GM23338 (cell line): ENCODE results near the gene SRP68.

Experiments used
- CTCF ChIP-seq, 2 experiments: fragments of 200-600 bp in 1 of 2; sonication (generic) in 1 of 2; conservative IDR thresholded peaks; 2 replicates each; pipeline versions ENCODE4 v1.5.1 to v1.6.1; 2016 to 2017; ENCODE audit warnings: antibody characterized with exemption in 2 of 2, low read depth in 2 of 2, mild to moderate bottlenecking in 2 of 2, moderate library complexity in 1 of 2
- POLR2AphosphoS5 ChIP-seq: IDR thresholded peaks from 2 replicates; pipeline ENCODE4 v1.6.1; 2016; ENCODE audit warnings: antibody characterized with exemption, low read depth
- TF ChIP-seq, protein P1 (sequence below): IDR thresholded peaks from one replicate; pipeline ENCODE4 v1.6.1; 2018; ENCODE audit warnings: antibody characterized with exemption; ENCODE audit not compliant: unreplicated experiment

DNA sequence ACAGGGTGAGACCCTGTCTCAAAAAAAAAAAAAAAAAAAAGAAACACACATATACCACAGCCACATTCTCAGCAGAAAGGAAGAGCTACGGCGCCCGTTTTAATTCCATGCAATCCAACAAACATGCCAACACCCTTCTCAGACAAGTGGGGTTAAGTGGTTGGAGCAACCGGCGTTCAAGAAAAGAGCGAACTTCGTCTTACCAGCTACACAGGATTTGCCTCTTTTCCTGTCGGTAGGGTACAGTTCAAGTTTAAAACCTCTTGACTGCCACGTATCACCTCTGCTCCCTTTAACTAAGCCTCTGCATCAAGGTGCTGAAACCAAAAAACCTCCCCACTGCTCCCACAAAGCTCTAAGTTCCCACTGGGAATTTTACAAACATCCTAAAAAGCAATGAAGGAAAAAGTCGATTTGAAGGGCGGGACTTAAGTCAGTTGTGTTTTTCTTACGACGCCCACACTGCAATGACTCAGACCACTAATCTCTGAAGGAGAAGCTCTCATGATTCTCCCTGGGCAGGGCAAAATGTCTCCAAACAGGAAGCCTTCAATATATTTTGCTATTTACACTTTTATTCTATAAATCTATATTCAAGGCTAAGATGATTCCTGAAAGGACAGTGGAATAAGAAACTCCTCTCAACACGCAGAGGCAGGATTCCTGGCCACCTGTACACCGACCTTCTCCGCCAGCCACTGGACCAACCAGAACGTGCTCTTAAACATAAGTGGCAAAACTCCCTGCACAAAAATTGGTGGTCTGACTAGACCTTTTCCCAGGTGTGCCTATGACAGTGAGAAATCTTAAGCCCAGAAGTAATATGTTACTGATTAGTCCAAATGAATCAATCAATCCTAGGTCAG is 18.8 kb downstream of the SRP68 start:
- TF ChIP-seq CTCF (conservative IDR thresholded peaks at IDR 0.05; ENCODE audit: low read depth in 2 of 2) (no peak), POLR2AphosphoS5 (no peak)
- TF ChIP-seq, protein P1, sequence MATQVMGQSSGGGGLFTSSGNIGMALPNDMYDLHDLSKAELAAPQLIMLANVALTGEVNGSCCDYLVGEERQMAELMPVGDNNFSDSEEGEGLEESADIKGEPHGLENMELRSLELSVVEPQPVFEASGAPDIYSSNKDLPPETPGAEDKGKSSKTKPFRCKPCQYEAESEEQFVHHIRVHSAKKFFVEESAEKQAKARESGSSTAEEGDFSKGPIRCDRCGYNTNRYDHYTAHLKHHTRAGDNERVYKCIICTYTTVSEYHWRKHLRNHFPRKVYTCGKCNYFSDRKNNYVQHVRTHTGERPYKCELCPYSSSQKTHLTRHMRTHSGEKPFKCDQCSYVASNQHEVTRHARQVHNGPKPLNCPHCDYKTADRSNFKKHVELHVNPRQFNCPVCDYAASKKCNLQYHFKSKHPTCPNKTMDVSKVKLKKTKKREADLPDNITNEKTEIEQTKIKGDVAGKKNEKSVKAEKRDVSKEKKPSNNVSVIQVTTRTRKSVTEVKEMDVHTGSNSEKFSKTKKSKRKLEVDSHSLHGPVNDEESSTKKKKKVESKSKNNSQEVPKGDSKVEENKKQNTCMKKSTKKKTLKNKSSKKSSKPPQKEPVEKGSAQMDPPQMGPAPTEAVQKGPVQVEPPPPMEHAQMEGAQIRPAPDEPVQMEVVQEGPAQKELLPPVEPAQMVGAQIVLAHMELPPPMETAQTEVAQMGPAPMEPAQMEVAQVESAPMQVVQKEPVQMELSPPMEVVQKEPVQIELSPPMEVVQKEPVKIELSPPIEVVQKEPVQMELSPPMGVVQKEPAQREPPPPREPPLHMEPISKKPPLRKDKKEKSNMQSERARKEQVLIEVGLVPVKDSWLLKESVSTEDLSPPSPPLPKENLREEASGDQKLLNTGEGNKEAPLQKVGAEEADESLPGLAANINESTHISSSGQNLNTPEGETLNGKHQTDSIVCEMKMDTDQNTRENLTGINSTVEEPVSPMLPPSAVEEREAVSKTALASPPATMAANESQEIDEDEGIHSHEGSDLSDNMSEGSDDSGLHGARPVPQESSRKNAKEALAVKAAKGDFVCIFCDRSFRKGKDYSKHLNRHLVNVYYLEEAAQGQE: no peak
